ENCODE data around the gene ANKMY1. TPM values are rescaled to one million over a fixed set of nuclear protein-coding genes. Genes with fewer than 3 reads are reported as not detected.

ANKMY1 gene
- total and polyA plus RNA-seq, 2 donors: 6.6 to 10.3 TPM

DNA sequence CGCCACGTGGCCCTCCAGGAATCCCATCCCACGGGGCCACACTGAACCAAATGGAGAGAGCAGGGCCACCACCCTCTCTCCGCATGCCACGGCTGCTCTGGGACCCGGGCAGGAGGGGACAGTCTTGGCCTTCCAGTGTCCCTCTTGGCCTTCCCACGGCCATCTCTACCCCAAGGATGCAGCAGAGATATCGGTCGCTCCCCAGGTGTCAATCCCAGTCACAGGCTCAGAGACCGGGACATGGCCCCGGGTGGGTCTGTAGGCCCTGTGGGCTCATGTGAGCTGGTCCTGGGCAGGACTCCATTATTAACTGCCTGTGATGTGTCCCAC, 44.0 kb upstream of the ANKMY1 start:
- DNase-seq (ENCODE audit: low read depth in 6 of 9, low spot score in 9 of 9): no peak
- Histone ChIP-seq H3K27me3 (ENCODE audit: control insufficient read depth in 2 of 2, insufficient read depth in 1 of 2, low read length in 1 of 2) (no peaks in the 10 kb centered on the region), H3K4me1 (ENCODE audit: control insufficient read depth in 2 of 2, insufficient read depth in 2 of 2, low read length in 2 of 2) (no peaks in the 10 kb centered on the region), H3K4me3 (ENCODE audit: low read length in 2 of 2) (no peak overlapping the region), H3K36me3 (ENCODE audit: control insufficient read depth in 2 of 2, insufficient read depth in 2 of 2, low read length in 1 of 2) (peaks cover 28 to 46% of the 10 kb centered on the region in 2 donors), H3K27ac (ENCODE audit: low read depth in 1 of 2, low read length in 1 of 2) (no peak overlapping the region), H3K9me3 (ENCODE audit: control insufficient read depth in 2 of 2, insufficient read depth in 1 of 2, low read length in 1 of 2) (no peaks in the 10 kb centered on the region)
- WGBS: 96% methylated on average over 11 of the region's 11 CpGs

DNA sequence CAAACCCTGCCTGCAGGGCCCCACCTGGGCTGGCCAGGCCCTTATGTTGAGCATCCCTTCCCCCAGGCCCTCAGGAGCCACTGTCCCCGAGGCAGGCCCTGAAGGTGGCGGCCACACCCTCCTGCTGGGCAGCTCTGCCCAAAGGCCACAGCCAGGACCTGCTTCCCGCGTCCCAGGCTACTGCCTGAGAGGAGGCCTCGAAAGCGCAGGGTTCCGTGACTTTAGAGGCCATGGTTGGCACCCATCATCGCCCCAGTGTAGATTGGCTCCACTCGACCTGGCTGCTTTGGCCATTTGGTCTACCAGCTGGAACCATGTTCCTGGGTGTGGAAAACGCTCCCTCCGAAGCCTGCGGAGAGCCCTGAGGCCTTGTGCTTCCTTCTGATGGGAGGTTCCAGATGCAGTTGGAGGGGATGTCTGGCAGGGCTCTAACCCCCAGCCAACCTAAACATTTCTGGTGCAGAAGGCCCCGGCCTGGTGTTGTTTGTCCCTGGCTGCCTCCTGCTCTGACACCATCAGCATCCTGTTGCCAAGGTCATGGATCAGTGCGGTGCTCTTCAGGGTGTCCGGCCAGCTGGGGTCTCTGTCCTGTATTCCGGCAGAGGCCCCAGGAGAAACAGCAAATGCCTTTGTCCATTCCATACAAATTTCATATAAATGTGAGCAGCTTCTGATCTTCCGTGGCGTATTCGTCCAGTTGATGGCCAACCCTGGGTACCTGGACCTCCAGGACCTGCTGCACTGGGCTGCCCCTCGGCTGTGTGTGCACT, 43.5 kb upstream of the ANKMY1 start:
- H3K9me3 ChIP-seq (ENCODE audit: control insufficient read depth in 2 of 2, insufficient read depth in 1 of 2, low read length in 1 of 2): no peaks in the 10 kb centered on the region
- no peak overlapping the region for H3K4me3 ChIP-seq (ENCODE audit: low read length in 2 of 2)
- WGBS: 97% methylated on average over 20 of the region's 20 CpGs
- H3K27ac ChIP-seq (ENCODE audit: low read depth in 1 of 2, low read length in 1 of 2): no peak overlapping the region
- no peak for DNase-seq (ENCODE audit: low read depth in 6 of 9, low spot score in 9 of 9)
- H3K27me3 ChIP-seq (ENCODE audit: control insufficient read depth in 2 of 2, insufficient read depth in 1 of 2, low read length in 1 of 2): no peaks in the 10 kb centered on the region
- H3K4me1 ChIP-seq (ENCODE audit: control insufficient read depth in 2 of 2, insufficient read depth in 2 of 2, low read length in 2 of 2): no peaks in the 10 kb centered on the region
- peaks cover 33 to 52% of the 10 kb centered on the region in 2 donors for H3K36me3 ChIP-seq (ENCODE audit: control insufficient read depth in 2 of 2, insufficient read depth in 2 of 2, low read length in 1 of 2)

DNA sequence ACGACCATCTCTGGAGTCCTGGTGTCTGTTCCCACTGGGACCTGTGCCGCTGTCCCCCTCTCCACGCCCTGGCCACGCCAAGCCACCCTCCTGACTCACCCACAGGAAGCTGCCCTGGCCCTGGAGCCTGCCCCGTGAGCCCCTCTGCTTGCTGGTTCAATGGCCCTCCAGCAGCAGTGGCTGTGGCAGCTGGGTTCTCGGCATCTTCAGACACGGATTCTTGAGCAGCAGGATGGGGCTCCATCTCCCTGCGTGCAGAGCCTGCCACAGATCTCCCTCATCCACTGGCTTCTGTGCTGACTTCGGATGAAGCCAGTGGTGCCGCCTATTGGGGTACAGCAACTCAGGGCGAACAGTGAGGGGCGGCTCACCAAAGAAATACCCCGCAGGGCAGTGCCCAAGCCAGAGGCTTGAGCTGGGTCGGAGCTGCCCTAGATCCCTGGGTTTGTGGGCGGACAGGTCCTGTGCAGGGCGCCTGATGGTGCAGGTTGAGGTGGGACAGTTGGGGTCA, 42.7 kb upstream of the ANKMY1 start:
- 97% methylated on average over 16 of the region's 16 CpGs for WGBS
- Histone ChIP-seq H3K4me1 (ENCODE audit: control insufficient read depth in 2 of 2, insufficient read depth in 2 of 2, low read length in 2 of 2) (no peaks in the 10 kb centered on the region), H3K4me3 (ENCODE audit: low read length in 2 of 2) (no peak overlapping the region)

DNA sequence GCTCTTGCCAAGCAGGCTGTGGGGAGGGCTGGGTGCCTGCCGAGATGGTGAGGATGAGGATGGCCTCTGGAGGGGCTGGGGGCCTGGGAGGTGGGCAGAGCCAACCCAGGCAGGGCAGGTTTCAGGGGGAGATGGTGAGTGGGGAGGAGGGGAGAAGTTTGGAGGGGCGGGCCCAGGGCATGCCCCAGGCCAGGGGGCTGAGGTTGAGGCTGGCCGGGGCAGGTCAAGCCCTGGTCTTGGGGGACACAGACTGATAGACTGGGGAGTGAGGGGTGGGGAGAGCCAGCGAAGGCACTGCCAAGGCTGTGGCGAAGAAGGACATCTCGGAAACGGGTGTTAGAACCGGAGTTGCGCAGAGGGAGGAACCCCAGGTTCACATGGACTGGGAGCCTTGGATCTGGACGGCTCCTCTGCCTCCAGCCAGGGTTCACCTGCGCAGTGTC, 41.4 kb upstream of the ANKMY1 start:
- DNase-seq (ENCODE audit: low read depth in 6 of 9, low spot score in 9 of 9): no peak
- no peak overlapping the region for H3K4me3 ChIP-seq (ENCODE audit: low read length in 2 of 2)
- no peaks in the 10 kb centered on the region for H3K27me3 ChIP-seq (ENCODE audit: control insufficient read depth in 2 of 2, insufficient read depth in 1 of 2, low read length in 1 of 2)
- 98% methylated on average over 11 of the region's 11 CpGs for WGBS
- no peak overlapping the region for H3K27ac ChIP-seq (ENCODE audit: low read depth in 1 of 2, low read length in 1 of 2)
- H3K36me3 ChIP-seq (ENCODE audit: control insufficient read depth in 2 of 2, insufficient read depth in 2 of 2, low read length in 1 of 2): peaks cover 50 to 72% of the 10 kb centered on the region in 2 donors
- H3K9me3 ChIP-seq (ENCODE audit: control insufficient read depth in 2 of 2, insufficient read depth in 1 of 2, low read length in 1 of 2): no peaks in the 10 kb centered on the region
- H3K4me1 ChIP-seq (ENCODE audit: control insufficient read depth in 2 of 2, insufficient read depth in 2 of 2, low read length in 2 of 2): no peaks in the 10 kb centered on the region

More for the DNA sequence above, 42.7 kb upstream of the ANKMY1 start:
- DNase-seq (ENCODE audit: low read depth in 6 of 9, low spot score in 9 of 9): no peak
- H3K36me3 ChIP-seq (ENCODE audit: control insufficient read depth in 2 of 2, insufficient read depth in 2 of 2, low read length in 1 of 2): peaks cover 40 to 59% of the 10 kb centered on the region in 2 donors
- H3K27me3 ChIP-seq (ENCODE audit: control insufficient read depth in 2 of 2, insufficient read depth in 1 of 2, low read length in 1 of 2): no peaks in the 10 kb centered on the region
- H3K9me3 ChIP-seq (ENCODE audit: control insufficient read depth in 2 of 2, insufficient read depth in 1 of 2, low read length in 1 of 2): no peaks in the 10 kb centered on the region
- H3K27ac ChIP-seq (ENCODE audit: low read depth in 1 of 2, low read length in 1 of 2): no peak overlapping the region

DNA sequence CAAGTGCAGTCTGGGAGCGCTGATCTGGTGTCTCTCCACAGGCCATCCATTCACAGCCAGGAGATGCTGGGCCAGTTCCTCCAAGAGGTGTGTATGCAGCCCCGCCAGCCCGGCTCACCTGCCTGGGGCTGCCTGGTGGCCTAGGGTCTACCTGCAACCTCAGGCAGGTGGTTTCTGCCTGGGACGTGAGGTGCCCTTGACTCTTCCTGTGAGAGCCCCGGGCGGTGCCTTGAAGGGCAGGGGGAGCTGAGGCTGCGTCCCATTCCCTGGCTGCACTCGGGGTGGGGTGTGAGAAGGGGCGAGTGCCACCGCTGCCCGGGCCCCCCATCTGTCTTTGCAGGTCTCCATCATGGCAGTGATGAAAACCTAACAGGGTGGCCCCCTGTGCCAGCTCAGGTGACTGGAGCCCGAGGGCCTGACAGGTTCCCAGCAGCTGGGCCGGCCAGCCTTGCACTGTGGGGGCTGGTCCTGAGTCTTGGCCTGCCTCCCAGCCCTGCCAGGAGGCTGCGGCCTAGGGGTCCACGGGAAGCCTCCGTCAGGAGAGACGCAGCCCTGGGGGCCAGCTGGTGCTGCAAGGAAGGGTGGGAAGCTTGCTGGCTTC, 40.6 kb upstream of the ANKMY1 start:
- no peak overlapping the region for H3K27ac ChIP-seq (ENCODE audit: low read depth in 1 of 2, low read length in 1 of 2)
- no peaks in the 10 kb centered on the region for H3K9me3 ChIP-seq (ENCODE audit: control insufficient read depth in 2 of 2, insufficient read depth in 1 of 2, low read length in 1 of 2)
- peaks cover 57 to 78% of the 10 kb centered on the region in 2 donors for H3K36me3 ChIP-seq (ENCODE audit: control insufficient read depth in 2 of 2, insufficient read depth in 2 of 2, low read length in 1 of 2)
- no peaks in the 10 kb centered on the region for H3K4me1 ChIP-seq (ENCODE audit: control insufficient read depth in 2 of 2, insufficient read depth in 2 of 2, low read length in 2 of 2)
- DNase-seq (ENCODE audit: low read depth in 6 of 9, low spot score in 9 of 9): no peak
- no peaks in the 10 kb centered on the region for H3K27me3 ChIP-seq (ENCODE audit: control insufficient read depth in 2 of 2, insufficient read depth in 1 of 2, low read length in 1 of 2)
- no peak overlapping the region for H3K4me3 ChIP-seq (ENCODE audit: low read length in 2 of 2)
- WGBS: 98% methylated on average over 17 of the region's 17 CpGs

DNA sequence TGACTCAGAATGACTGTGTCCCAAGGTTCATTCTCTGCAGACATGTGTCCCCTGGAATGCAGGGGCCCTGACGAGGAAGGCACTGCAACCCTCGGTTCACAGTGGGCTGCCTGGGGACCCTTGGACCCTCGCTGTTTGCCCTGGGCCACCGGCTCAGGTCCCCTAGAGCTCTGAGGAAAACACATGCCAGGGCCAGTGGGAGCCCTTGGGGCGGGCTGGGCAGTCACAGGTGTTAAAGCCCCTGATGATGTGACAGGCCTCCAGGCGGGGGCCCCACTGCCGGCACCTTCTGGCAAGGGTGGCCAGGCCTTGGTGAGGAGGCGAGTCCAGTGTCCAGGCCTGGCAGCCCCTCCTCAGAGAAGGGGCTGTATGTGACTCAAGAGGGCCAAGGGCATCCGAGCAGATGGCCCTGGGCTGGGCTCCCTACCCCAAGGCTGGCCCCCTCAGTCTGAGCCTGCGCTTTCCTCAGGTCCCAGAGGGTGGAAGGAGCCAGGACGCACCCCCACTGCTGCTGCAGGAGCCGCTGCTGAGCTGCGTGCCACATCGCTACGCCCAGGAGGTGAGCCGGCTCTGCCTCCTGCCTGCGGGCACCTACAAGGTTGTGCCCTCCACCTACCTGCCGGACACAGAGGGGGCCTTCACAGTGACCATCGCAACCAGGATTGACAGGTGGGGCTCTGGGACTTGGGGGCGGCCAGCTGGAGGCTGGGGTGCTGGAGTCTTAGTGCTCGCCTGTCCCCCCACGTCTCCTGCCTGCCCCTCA, 39.8 kb upstream of the ANKMY1 start:
- H3K4me1 ChIP-seq (ENCODE audit: control insufficient read depth in 2 of 2, insufficient read depth in 2 of 2, low read length in 2 of 2): no peaks in the 10 kb centered on the region
- no peak for DNase-seq (ENCODE audit: low read depth in 6 of 9, low spot score in 9 of 9)
- H3K27me3 ChIP-seq (ENCODE audit: control insufficient read depth in 2 of 2, insufficient read depth in 1 of 2, low read length in 1 of 2): no peaks in the 10 kb centered on the region
- H3K36me3 ChIP-seq (ENCODE audit: control insufficient read depth in 2 of 2, insufficient read depth in 2 of 2, low read length in 1 of 2): peaks cover 63 to 86% of the 10 kb centered on the region in 2 donors
- WGBS: 98% methylated on average over 22 of the region's 22 CpGs
- H3K27ac ChIP-seq (ENCODE audit: low read depth in 1 of 2, low read length in 1 of 2): no peak overlapping the region
- no peaks in the 10 kb centered on the region for H3K9me3 ChIP-seq (ENCODE audit: control insufficient read depth in 2 of 2, insufficient read depth in 1 of 2, low read length in 1 of 2)
- H3K4me3 ChIP-seq (ENCODE audit: low read length in 2 of 2): no peak overlapping the region

- DNase-seq (ENCODE audit: low read depth in 6 of 9, low spot score in 9 of 9): no peak
- 98% methylated on average over 10 of the region's 10 CpGs for WGBS
- Histone ChIP-seq H3K36me3 (ENCODE audit: control insufficient read depth in 2 of 2, insufficient read depth in 2 of 2, low read length in 1 of 2) (peaks cover 69 to 92% of the 10 kb centered on the region in 2 donors), H3K27ac (ENCODE audit: low read depth in 1 of 2, low read length in 1 of 2) (no peak overlapping the region), H3K9me3 (ENCODE audit: control insufficient read depth in 2 of 2, insufficient read depth in 1 of 2, low read length in 1 of 2) (no peaks in the 10 kb centered on the region), H3K4me1 (ENCODE audit: control insufficient read depth in 2 of 2, insufficient read depth in 2 of 2, low read length in 2 of 2) (no peaks in the 10 kb centered on the region), H3K27me3 (ENCODE audit: control insufficient read depth in 2 of 2, insufficient read depth in 1 of 2, low read length in 1 of 2) (no peaks in the 10 kb centered on the region), H3K4me3 (ENCODE audit: low read length in 2 of 2) (no peak overlapping the region)
These were observed 39.2 kb upstream of the ANKMY1 start for GRCh38 chr2:240597054-240597418.

GRCh38 chr2:240596491-240596931, 38.7 kb upstream of the ANKMY1 start:
- DNase-seq (ENCODE audit: low read depth in 6 of 9, low spot score in 9 of 9): no peak
- 98% methylated on average over 23 of the region's 23 CpGs for WGBS
- peaks cover 69 to 93% of the 10 kb centered on the region in 2 donors for H3K36me3 ChIP-seq (ENCODE audit: control insufficient read depth in 2 of 2, insufficient read depth in 2 of 2, low read length in 1 of 2)

DNA sequence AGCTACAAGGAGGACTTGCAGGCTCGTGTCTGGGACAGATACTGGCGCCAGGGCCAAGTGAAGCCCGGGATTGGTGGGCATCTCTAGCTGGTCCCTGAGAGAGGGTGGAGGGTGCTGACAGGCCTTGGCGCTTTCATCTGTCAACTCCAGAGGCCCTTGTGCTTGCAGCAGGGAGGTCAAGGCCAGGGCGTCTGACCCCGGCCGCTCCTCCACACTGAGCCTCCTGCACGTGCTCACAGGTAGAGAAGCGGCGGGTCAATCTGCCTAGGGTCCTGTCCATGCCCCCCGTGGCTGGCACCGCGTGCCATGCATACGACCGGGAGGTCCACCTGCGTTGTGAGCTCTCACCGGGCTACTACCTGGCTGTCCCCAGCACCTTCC, 38.3 kb upstream of the ANKMY1 start:
- 98% methylated on average over 17 of the region's 17 CpGs for WGBS
- no peak overlapping the region for H3K4me3 ChIP-seq (ENCODE audit: low read length in 2 of 2)
- no peak for DNase-seq (ENCODE audit: low read depth in 6 of 9, low spot score in 9 of 9)

More at GRCh38 chr2:240596491-240596931, 38.7 kb upstream of the ANKMY1 start:
- Histone ChIP-seq H3K9me3 (ENCODE audit: control insufficient read depth in 2 of 2, insufficient read depth in 1 of 2, low read length in 1 of 2) (no peaks in the 10 kb centered on the region), H3K27me3 (ENCODE audit: control insufficient read depth in 2 of 2, insufficient read depth in 1 of 2, low read length in 1 of 2) (no peaks in the 10 kb centered on the region), H3K4me1 (ENCODE audit: control insufficient read depth in 2 of 2, insufficient read depth in 2 of 2, low read length in 2 of 2) (no peaks in the 10 kb centered on the region), H3K4me3 (ENCODE audit: low read length in 2 of 2) (no peak overlapping the region), H3K27ac (ENCODE audit: low read depth in 1 of 2, low read length in 1 of 2) (no peak overlapping the region)

More for the DNA sequence above, 38.3 kb upstream of the ANKMY1 start:
- H3K4me1 ChIP-seq (ENCODE audit: control insufficient read depth in 2 of 2, insufficient read depth in 2 of 2, low read length in 2 of 2): no peaks in the 10 kb centered on the region
- peaks cover 72 to 93% of the 10 kb centered on the region in 2 donors for H3K36me3 ChIP-seq (ENCODE audit: control insufficient read depth in 2 of 2, insufficient read depth in 2 of 2, low read length in 1 of 2)
- no peaks in the 10 kb centered on the region for H3K27me3 ChIP-seq (ENCODE audit: control insufficient read depth in 2 of 2, insufficient read depth in 1 of 2, low read length in 1 of 2)
- H3K9me3 ChIP-seq (ENCODE audit: control insufficient read depth in 2 of 2, insufficient read depth in 1 of 2, low read length in 1 of 2): no peaks in the 10 kb centered on the region
- H3K27ac ChIP-seq (ENCODE audit: low read depth in 1 of 2, low read length in 1 of 2): no peak overlapping the region
